Measurements from ENCODE around the gene MCM3AP. TPM values are rescaled to one million over a fixed set of nuclear protein-coding genes. Genes with fewer than 3 reads are reported as not detected.
"Not testable (repeated sequence)": the region's sequence is repeated elsewhere in the genome, so short reads cannot be mapped to it uniquely, and the experiment has no call there.

The MCM3AP gene
- total RNA-seq, 1 experiment from 2014 or later: 91.7 TPM

GRCh38 chr21:46312949-46313348 is 27.5 kb upstream of the MCM3AP start:
- no peak for DNase-seq (ENCODE audit: low read depth)

- no peak for DNase-seq (ENCODE audit: low read depth)
These were observed 26.2 kb upstream of the MCM3AP start for GRCh38 chr21:46311568-46311967.

GRCh38 chr21:46310260-46310659 is 24.8 kb upstream of the MCM3AP start:
- not testable (repeated sequence) for DNase-seq (ENCODE audit: low read depth)

GRCh38 chr21:46308431-46308830 is 23.0 kb upstream of the MCM3AP start:
- DNase-seq (ENCODE audit: low read depth): no peak

GRCh38 chr21:46307625-46308024 is 22.2 kb upstream of the MCM3AP start:
- peak; percentile 86 for DNase-seq (ENCODE audit: low read depth)

DNA sequence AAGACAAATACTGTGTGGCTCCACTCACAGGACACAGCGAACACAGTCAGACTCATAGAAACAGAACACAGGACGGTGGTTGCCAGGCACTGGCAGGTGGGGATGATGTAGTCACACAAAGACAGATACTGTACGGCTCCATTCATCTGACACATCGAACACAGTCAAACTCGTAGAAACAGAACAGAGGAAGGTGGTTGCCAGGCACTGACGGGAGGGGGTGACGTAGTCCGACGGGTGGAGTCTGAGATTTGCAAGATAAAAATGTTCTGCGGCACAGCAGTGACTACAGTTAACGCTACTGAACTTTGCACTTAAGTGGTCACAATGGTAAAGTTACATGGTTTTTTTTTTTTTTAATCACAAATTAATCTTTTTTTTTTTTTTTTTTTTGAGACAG is 19.5 kb upstream of the MCM3AP start:
- no peak for DNase-seq (ENCODE audit: low read depth)

GRCh38 chr21:46304437-46304836 is 19.0 kb upstream of the MCM3AP start:
- DNase-seq (ENCODE audit: low read depth): no peak

- no peak for DNase-seq (ENCODE audit: low read depth)
These were observed 16.3 kb upstream of the MCM3AP start for GRCh38 chr21:46301759-46302158.

DNA sequence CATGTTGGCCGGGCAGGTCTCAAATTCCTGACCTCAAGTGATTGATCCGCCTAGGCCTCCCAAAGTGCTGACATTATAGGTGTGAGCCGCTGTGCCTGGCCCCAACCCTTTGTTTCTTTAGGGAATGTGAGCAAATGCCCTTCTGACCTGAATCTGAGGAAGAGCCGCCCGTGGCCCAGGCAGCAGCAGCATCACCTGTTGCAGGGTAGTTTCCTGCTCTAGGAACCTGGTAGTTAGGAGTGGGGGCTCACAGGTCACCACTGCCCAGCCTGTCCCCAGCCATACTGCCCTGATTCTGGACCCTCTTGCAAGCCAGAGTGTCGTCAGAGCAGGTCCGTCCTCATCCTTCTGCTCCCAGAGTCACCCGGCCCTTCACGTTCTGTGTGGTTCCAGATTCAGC is 13.8 kb upstream of the MCM3AP start:
- DNase-seq (ENCODE audit: low read depth): no peak

GRCh38 chr21:46297338-46298271 is 12.2 kb upstream of the MCM3AP start:
- DNase-seq (ENCODE audit: low read depth): no peak

GRCh38 chr21:46295996-46296752 is 10.8 kb upstream of the MCM3AP start:
- DNase-seq (ENCODE audit: low read depth): no peak

GRCh38 chr21:46295177-46295770 is 9.9 kb upstream of the MCM3AP start:
- DNase-seq (ENCODE audit: low read depth): peak; percentile 50

DNA sequence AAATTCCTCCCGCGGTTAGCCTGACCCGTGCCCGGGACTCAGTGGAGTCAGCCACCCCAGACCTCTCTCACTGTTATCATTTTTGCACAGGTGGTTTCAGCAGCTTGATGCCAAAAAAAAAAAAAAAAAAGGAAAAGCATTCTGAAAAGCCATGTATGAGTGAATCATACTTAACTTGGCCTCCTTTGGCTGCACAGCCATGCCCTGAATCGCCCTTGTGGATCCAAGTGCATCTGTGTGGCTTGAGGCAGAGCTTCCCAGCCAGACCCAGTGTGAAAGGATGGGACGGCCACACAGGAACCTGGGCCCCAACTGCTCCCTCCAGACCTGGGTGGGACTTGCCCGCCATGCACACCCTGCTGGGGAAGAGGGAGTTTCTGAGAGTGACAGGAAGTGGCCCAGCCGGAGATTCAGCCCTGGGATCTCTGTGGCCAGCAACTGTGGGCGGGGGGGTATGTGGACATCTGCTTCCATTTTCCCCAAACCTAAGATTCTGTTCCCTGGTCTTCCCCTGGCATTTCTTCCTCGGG is 9.3 kb upstream of the MCM3AP start:
- peak; percentile 77 for DNase-seq (ENCODE audit: low read depth)

DNA sequence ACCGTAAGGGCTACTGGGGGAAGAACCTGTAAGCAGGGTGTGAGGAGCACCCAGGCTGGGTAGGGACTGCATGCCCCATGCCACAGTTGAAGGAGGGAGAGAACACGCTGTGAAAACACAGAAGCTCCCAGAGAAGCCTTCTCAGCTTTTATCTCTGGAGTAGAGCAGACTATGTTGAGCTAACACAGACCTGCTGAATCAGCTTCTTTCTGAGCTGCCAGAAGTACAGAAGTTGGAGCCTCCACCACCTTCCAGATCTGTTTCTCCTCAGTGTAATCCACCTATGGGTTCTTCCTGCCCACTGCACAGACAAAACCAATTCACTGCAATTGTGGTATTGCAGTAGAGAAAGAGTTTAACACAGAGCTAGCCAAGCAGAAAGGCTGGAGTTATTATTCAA is 6.2 kb upstream of the MCM3AP start:
- no peak for DNase-seq (ENCODE audit: low read depth)

GRCh38 chr21:46289655-46290179 is 4.3 kb upstream of the MCM3AP start:
- no peak for DNase-seq (ENCODE audit: low read depth)

DNA sequence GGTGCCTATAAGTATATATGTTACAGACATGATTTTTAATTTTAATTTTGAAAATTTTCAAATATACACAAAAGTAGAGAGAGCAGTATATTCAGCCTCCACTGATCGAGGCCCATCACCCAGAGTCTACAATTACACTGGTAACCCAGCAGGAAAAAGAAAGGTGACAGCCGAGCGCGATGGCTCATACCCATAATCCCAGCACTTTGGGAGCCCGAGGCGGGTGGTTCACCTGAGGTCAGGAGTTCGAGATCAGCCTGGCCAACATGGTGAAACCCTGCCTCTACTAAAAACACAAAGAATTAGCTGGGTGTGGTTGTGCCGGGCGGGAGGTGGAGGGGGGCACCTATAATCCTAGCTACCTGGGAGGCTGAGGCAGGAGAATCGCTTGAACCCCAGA is 2.1 kb upstream of the MCM3AP start:
- no peak for DNase-seq (ENCODE audit: low read depth)

GRCh38 chr21:46286648-46287002 is 1.2 kb upstream of the MCM3AP start:
- DNase-seq (ENCODE audit: low read depth): no peak

DNA sequence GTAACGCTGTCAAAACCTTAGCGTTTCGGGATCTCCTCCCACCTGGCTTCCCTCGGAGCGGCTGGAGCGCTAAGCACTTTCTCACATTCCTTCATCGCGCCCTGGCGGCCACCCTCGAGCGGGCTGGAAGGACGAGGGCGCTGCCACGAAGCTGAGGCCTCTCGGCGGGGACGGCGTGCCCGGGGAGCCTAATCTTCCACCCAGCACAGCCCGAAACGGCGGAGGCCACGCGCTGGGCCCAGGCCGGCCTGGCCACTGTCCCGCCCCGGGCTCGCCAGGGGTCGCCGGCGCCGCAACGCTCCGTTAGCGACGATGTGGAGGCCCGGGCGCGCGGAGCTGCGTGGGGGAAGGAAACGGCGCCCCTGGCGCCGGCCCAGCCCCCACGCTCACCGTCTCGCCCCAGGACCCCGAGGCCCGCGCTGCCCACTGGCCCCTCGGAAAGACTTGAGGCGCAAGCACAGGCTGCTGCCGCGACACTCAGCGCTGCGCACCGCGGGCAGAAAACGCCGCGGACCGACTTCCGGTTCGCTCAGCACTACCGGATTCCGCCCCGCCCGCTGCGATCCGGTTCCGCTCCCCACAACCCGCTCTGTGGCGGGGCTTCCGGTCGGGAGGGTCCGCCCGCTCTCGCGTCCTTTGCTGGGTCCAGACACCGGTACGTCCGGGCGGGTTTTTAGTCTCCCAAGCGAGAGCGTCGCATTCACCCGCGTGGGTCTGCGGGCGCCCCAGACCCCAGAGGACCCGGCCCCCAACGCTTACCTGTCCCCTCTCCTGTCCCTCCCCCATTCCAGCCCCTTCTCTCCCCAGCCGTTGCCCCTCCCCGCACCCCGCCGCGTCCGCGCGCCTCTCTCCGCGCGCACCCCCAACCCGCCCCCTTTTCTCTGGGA is 593 bp upstream of the MCM3AP start, which contains the start of gene YBEY:
TSS of gene YBEY (plus strand) at position 582 of the 887 bp plus-strand sequence. CDS start 572 bp downstream, outside the sequence.
- peak; percentile 90 for DNase-seq (ENCODE audit: low read depth)

GRCh38 chr21:46284733-46285132 is 678 bp downstream of the MCM3AP start:
- DNase-seq (ENCODE audit: low read depth): no peak

GRCh38 chr21:46284077-46284644 is 1.2 kb downstream of the MCM3AP start:
- DNase-seq (ENCODE audit: low read depth): no peak
